A549 (cell line): ENCODE results near the gene MRPL53. TPM values are rescaled to one million over a fixed set of nuclear protein-coding genes. Genes with fewer than 3 reads are reported as not detected.

Experiments used
- ATAC-seq, 2 experiments: fragments of 200-7000 bp in 1 of 2; fragments of >200 bp in 1 of 2; cut with Nextera tagmentation in 1 of 2; cut with Tn5 transposase in 1 of 2; 3 replicates each; pipeline versions ENCODE4 v1.8.0 to v1.9.1; 2018 to 2020; ENCODE audit warnings: mild to moderate bottlenecking in 1 of 2, moderate library complexity in 1 of 2
- CTCF ChIA-PET: fragments of 300-600 bp; sonication (Branson Sonifier 250); formaldehyde crosslinking; extraction: SDS; loops from one replicate; lab custom pipeline; 2021; ENCODE audit warnings: antibody characterized with exemption, inconsistent platforms; lab: Yijun Ruan, JAX
- POLR2A ChIA-PET: fragments of 350-600 bp; formaldehyde crosslinking; extraction: SDS; loops from one replicate; lab custom pipeline; 2021; ENCODE audit warnings: antibody characterized with exemption, inconsistent platforms; lab: Yijun Ruan, JAX
- DNase-seq, 2 experiments: peaks; one replicate each; pipeline versions ENCODE4 v3.0.0 to v3.0.0-alpha.2; 2011 to 2016; ENCODE audit warnings: low read depth in 1 of 2, low spot score in 1 of 2
- FAIRE-seq: peaks from 2 replicates; lab custom pipeline; 2011; peaks lifted over from hg19 to GRCh38; lab: Jason Lieb, UNC
- H3K27ac ChIP-seq, 2 experiments: fragments of >200 bp; sonication (Bioruptor Twin); formaldehyde crosslinking; 3 replicates each; pipeline ENCODE4 v1.5.1; 2016 to 2017
- H3K4me1 ChIP-seq: fragments of >200 bp; sonication (Bioruptor Twin); formaldehyde crosslinking; 3 replicates; pipeline ENCODE4 v1.6.1; 2016
- H3K4me2 ChIP-seq: fragments of >200 bp; sonication (Bioruptor Twin); formaldehyde crosslinking; 3 replicates; pipeline ENCODE4 v1.6.1; 2016
- H3K4me3 ChIP-seq: fragments of >200 bp; sonication (Bioruptor Twin); formaldehyde crosslinking; 3 replicates; pipeline ENCODE4 v1.5.1; 2016
- H3K9me3 ChIP-seq: fragments of >200 bp; sonication (Bioruptor Twin); formaldehyde crosslinking; 3 replicates; pipeline ENCODE4 v1.6.1; 2016
- CHD2 ChIP-seq: fragments of 150-350 bp; IDR thresholded peaks from 2 replicates; pipeline ENCODE4 v1.6.1; 2014; ENCODE audit warnings: low read length; ENCODE audit not compliant: partially characterized antibody
- EHMT2 ChIP-seq: fragments of 200-600 bp; sonication (generic); IDR thresholded peaks from 2 replicates; pipeline ENCODE4 v1.6.1; 2016; ENCODE audit warnings: antibody characterized with exemption, low read depth, mild to moderate bottlenecking, moderate library complexity
- ELK1 ChIP-seq: fragments of 150-350 bp; IDR thresholded peaks from 2 replicates; pipeline ENCODE4 v1.6.1; 2014; ENCODE audit warnings: low read depth, mild to moderate bottlenecking, low read length
- ESRRA ChIP-seq: fragments of 150-350 bp; IDR thresholded peaks from 2 replicates; pipeline ENCODE4 v1.6.1; 2014; ENCODE audit warnings: mild to moderate bottlenecking, low read length, borderline replicate concordance
- FOSB ChIP-seq: fragments of 250-450 bp; sonication (Bioruptor Pico); IDR thresholded peaks from 2 replicates; pipeline ENCODE4 v1.5.0; 2020; ENCODE audit warnings: mild to moderate bottlenecking, moderate library complexity
- FOSL2 ChIP-seq, 2 experiments: fragments of 450-650 bp in 1 of 2; fragments of >200 bp in 1 of 2; sonication (Bioruptor Twin) in 1 of 2; formaldehyde crosslinking; IDR thresholded peaks; 2 replicates each; pipeline versions ENCODE4 v1.5.0 to v1.6.1; 2016 to 2020; ENCODE audit warnings: mild to moderate bottlenecking in 1 of 2, moderate library complexity in 1 of 2
- HES2 ChIP-seq: fragments of >200 bp; sonication (Bioruptor Twin); formaldehyde crosslinking; IDR thresholded peaks from 2 replicates; pipeline ENCODE4 v1.6.1; 2016
- HOXB13 ChIP-seq: fragments of 250-450 bp; sonication (Bioruptor Pico); IDR thresholded peaks from 2 replicates; pipeline ENCODE4 v1.5.0; 2020; ENCODE audit warnings: low read depth, mild to moderate bottlenecking, moderate library complexity
- JUN ChIP-seq, 2 experiments: fragments of >200 bp; sonication (Bioruptor Twin); formaldehyde crosslinking; IDR thresholded peaks; 2 replicates in 1 of 2; 3 replicates in 1 of 2; pipeline ENCODE4 v1.6.1; 2016 to 2017
- KDM1A ChIP-seq: fragments of 200-600 bp; sonication (generic); IDR thresholded peaks from 2 replicates; pipeline ENCODE4 v1.6.1; 2016; ENCODE audit warnings: low read depth, mild to moderate bottlenecking
- MAX ChIP-seq: IDR thresholded peaks from 2 replicates; pipeline ENCODE4 v1.6.1; 2012
- MAZ ChIP-seq: fragments of 150-350 bp; IDR thresholded peaks from 2 replicates; pipeline ENCODE4 v1.6.1; 2014; ENCODE audit warnings: antibody characterized with exemption, low read depth, low read length, borderline replicate concordance
- PBX3 ChIP-seq: IDR thresholded peaks from 2 replicates; pipeline ENCODE4 v1.6.1; 2012
- POLR2A ChIP-seq: IDR thresholded peaks from 2 replicates; pipeline ENCODE4 v1.6.1; 2012; ENCODE audit warnings: mild to moderate bottlenecking, low read length
- POLR2AphosphoS2 ChIP-seq: conservative IDR thresholded peaks from 2 replicates; pipeline ENCODE4 v1.6.1; 2012; ENCODE audit warnings: low read length, improper control_type of control experiment, inconsistent platforms
- RAD21 ChIP-seq, 2 experiments: fragments of >200 bp in 1 of 2; sonication (Bioruptor Twin) in 1 of 2; formaldehyde crosslinking in 1 of 2; IDR thresholded peaks in 1 of 2; conservative IDR thresholded peaks in 1 of 2; 2 replicates in 1 of 2; 3 replicates in 1 of 2; pipeline ENCODE4 v1.6.1; 2012 to 2018; ENCODE audit warnings: inconsistent platforms in 1 of 2
- RFX5 ChIP-seq: fragments of 450-650 bp; IDR thresholded peaks from 2 replicates; pipeline ENCODE4 v1.7.1; 2014; ENCODE audit warnings: antibody characterized with exemption, mild to moderate bottlenecking, moderate library complexity
- SMC3 ChIP-seq: fragments of >200 bp; sonication (Bioruptor Twin); formaldehyde crosslinking; IDR thresholded peaks from 3 replicates; pipeline ENCODE4 v1.6.1; 2018; ENCODE audit warnings: inconsistent platforms
- SREBF2 ChIP-seq: fragments of 450-650 bp; IDR thresholded peaks from 2 replicates; pipeline ENCODE4 v1.6.1; 2014; ENCODE audit warnings: mild to moderate bottlenecking, moderate library complexity
- TFCP2L1 ChIP-seq: fragments of 250-450 bp; sonication (Bioruptor Pico); IDR thresholded peaks from 2 replicates; pipeline ENCODE4 v1.5.0; 2021; ENCODE audit warnings: mild to moderate bottlenecking
- USF2 ChIP-seq: fragments of 450-650 bp; IDR thresholded peaks from 2 replicates; pipeline ENCODE4 v1.6.1; 2014; ENCODE audit warnings: antibody characterized with exemption
- ZFP36 ChIP-seq: fragments of 450-650 bp; IDR thresholded peaks from 2 replicates; pipeline ENCODE4 v1.6.1; 2014; ENCODE audit warnings: borderline replicate concordance; ENCODE audit not compliant: partially characterized antibody
- ZNF302 ChIP-seq: fragments of 250-450 bp; sonication (Bioruptor Pico); IDR thresholded peaks from 2 replicates; pipeline ENCODE4 v1.9.0; 2021; ENCODE audit warnings: inconsistent platforms, mild to moderate bottlenecking, moderate library complexity
- WGBS: methylation state at CpG from one replicate; pipeline ENCODE4 v1.1.6; 2017; ENCODE audit errors: missing lambda C conversion rate; 5-methylcytosine and 5-hydroxymethylcytosine counted together
- polyA plus RNA-seq, 4 experiments: library from polyadenylated mRNA; depleted of rRNA in 3 of 4; stranded (reverse); fragments of >200 nt; fragmentation: RNase III in 1 of 4; extraction: RNeasy Plus Mini Kit Qiagen cat#74134 plus additional on column Dnase treatment in 1 of 4; gene quantifications; 2 replicates in 3 of 4; 3 replicates in 1 of 4; pipeline ENCODE4 v1.2.3, GENCODE V29; 2011 to 2017

Gene MRPL53
- polyA plus RNA-seq, 2 of the 4 experiments (the other 2 are of a cell fraction): 68.8 to 229 TPM

GRCh38 chr2:74512744-74513604 is 40.5 kb upstream of the MRPL53 start:
- CTCF ChIA-PET: interaction anchor here (1.0 to 1.1 kb wide), 3 partner anchors 74 to 79 kb away, joined by 3 to 4 read pairs (median 3); no protein-coding TSS in a partner anchor
- Histone ChIP-seq H3K9me3 (no peaks in the 10 kb centered on the region), H3K4me2 (peak overlapping the region; percentile 94; the same call in 2 of the 3 replicates)
- DNase-seq: no peak
- TF ChIP-seq FOSL2 (IDR thresholded peaks at IDR 0.05) (no peak), FOSL2 (CRISPR knock-in tag; IDR thresholded peaks at IDR 0.05) (no peak), RFX5 (no peak), HOXB13 (no peak), ESRRA (no peak)
- TF ChIP-seq, all 56 proteins: peak for 0
- POLR2A ChIA-PET: no interaction called here
- ATAC-seq (no peak), FAIRE-seq (no peak)
- 65% methylated on average over 31 of the region's 36 CpGs for WGBS
- H3K27ac ChIP-seq: no peak overlapping the region
- no peak overlapping the region for H3K4me3 ChIP-seq
- peaks cover 10% of the 10 kb centered on the region; the same call in 1 of the 3 replicates for H3K4me1 ChIP-seq

- FAIRE-seq: no peak
- POLR2A ChIA-PET: no interaction called here
These were observed 38.9 kb upstream of the MRPL53 start for GRCh38 chr2:74511104-74511989.

More at GRCh38 chr2:74511104-74511989, 38.9 kb upstream of the MRPL53 start:
- Histone ChIP-seq H3K9me3 (no peaks in the 10 kb centered on the region), H3K27ac (no peak overlapping the region), H3K4me2 (no peak overlapping the region), H3K4me1 (peaks cover 14% of the 10 kb centered on the region; the same call in 2 of the 3 replicates), H3K4me3 (no peak overlapping the region)
- no peak for ATAC-seq
- no peak for TF ChIP-seq HES2
- no peak for TF ChIP-seq RAD21 (conservative IDR thresholded peaks at IDR 0.05 in 1 of 2, IDR thresholded peaks at IDR 0.05 in 1 of 2)
- TF ChIP-seq USF2: no peak
- TF ChIP-seq EHMT2: no peak
- no peak for TF ChIP-seq CHD2
- no peak for TF ChIP-seq POLR2AphosphoS2
- TF ChIP-seq SMC3: no peak
- TF ChIP-seq ELK1: no peak
- no peak for TF ChIP-seq ZFP36
- TF ChIP-seq ZNF302 (CRISPR knock-in tag): no peak
- TF ChIP-seq JUN (IDR thresholded peaks at IDR 0.05): no peak
- TF ChIP-seq TFCP2L1: no peak
- TF ChIP-seq HOXB13: no peak
- TF ChIP-seq KDM1A: no peak
- TF ChIP-seq POLR2A: no peak
- no peak for TF ChIP-seq FOSB (CRISPR knock-in tag)
- TF ChIP-seq MAZ: no peak
- TF ChIP-seq MAX: no peak
- no peak for TF ChIP-seq SREBF2
- TF ChIP-seq PBX3: no peak
- DNase-seq: no peak
- CTCF ChIA-PET: interaction anchor here (5.0 kb wide), 2 partner anchors 20 to 76 kb away, joined by 38 to 39 read pairs; partner anchors contain the start of genes AUP1 and HTRA2
- 54% methylated on average over 11 of the region's 11 CpGs for WGBS
